Measurements from ENCODE around the gene MINAR2. TPM values are rescaled to one million over a fixed set of nuclear protein-coding genes. Genes with fewer than 3 reads are reported as not detected.

The MINAR2 gene
- total and polyA plus RNA-seq, 2 experiments from 2014 or later = not detected

DNA sequence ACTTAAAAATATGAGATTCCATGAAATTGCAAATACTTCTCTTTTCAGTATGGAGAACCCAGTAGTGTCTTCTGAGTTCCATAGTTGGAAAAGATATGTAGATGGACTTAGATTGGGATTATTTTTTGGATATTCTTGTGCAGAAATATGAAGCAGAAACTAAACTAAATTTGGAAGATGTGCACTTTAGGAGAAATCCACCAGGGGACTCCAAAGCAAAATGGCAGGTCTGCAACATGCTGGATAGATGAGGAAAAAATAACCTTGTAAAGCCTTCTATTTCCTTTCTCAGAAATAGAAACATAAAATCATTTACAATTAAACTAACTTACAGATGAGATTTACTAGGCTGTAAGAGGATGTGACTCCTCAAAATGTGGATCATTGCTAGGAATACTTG lies 49.2 kb upstream of the MINAR2 start:
- no peak overlapping the region for H2AFZ ChIP-seq
- H3K4me3 ChIP-seq = no peak overlapping the region
- H3K36me3 Mint-ChIP-seq (ENCODE audit: low read depth) = peaks cover 19% of the 10 kb centered on the region; the same call in 2 of the 3 replicates
- DNase-seq (ENCODE audit: low spot score) (no peak), ATAC-seq (no peak)
- H3K27me3 ChIP-seq (ENCODE audit: insufficient read depth) = no peaks in the 10 kb centered on the region
- H3K9me2 ChIP-seq (ENCODE audit: insufficient read depth) = no peaks in the 10 kb centered on the region
- no peak overlapping the region for H3K27ac Mint-ChIP-seq
- H3K4me2 ChIP-seq = no peak overlapping the region
- no peaks in the 10 kb centered on the region for H4K20me1 ChIP-seq (replicated peaks; ENCODE audit: insufficient read depth)
- no peaks in the 10 kb centered on the region for H3K4me1 ChIP-seq (ENCODE audit: insufficient read depth)
- no peaks in the 10 kb centered on the region for H3K4me1 Mint-ChIP-seq
- no peak overlapping the region for H3K4me3 Mint-ChIP-seq
- peaks cover 10% of the 10 kb centered on the region; the same call in 1 of the 2 replicates for H3K36me3 ChIP-seq (ENCODE audit: insufficient read depth)
- H3K27me3 Mint-ChIP-seq (ENCODE audit: insufficient read depth, low read depth, poor library complexity) = no peaks in the 10 kb centered on the region
- no peaks in the 10 kb centered on the region for H3K9me3 Mint-ChIP-seq
- TF ChIP-seq EZH2phosphoT487 (IDR thresholded peaks at IDR 0.05; ENCODE audit: unreplicated experiment) = no peak
- TF ChIP-seq, protein P1, sequence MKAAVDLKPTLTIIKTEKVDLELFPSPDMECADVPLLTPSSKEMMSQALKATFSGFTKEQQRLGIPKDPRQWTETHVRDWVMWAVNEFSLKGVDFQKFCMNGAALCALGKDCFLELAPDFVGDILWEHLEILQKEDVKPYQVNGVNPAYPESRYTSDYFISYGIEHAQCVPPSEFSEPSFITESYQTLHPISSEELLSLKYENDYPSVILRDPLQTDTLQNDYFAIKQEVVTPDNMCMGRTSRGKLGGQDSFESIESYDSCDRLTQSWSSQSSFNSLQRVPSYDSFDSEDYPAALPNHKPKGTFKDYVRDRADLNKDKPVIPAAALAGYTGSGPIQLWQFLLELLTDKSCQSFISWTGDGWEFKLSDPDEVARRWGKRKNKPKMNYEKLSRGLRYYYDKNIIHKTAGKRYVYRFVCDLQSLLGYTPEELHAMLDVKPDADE (IDR thresholded peaks at IDR 0.05) = no peak
- TF ChIP-seq, protein P2, sequence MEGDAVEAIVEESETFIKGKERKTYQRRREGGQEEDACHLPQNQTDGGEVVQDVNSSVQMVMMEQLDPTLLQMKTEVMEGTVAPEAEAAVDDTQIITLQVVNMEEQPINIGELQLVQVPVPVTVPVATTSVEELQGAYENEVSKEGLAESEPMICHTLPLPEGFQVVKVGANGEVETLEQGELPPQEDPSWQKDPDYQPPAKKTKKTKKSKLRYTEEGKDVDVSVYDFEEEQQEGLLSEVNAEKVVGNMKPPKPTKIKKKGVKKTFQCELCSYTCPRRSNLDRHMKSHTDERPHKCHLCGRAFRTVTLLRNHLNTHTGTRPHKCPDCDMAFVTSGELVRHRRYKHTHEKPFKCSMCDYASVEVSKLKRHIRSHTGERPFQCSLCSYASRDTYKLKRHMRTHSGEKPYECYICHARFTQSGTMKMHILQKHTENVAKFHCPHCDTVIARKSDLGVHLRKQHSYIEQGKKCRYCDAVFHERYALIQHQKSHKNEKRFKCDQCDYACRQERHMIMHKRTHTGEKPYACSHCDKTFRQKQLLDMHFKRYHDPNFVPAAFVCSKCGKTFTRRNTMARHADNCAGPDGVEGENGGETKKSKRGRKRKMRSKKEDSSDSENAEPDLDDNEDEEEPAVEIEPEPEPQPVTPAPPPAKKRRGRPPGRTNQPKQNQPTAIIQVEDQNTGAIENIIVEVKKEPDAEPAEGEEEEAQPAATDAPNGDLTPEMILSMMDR (conservative IDR thresholded peaks at IDR 0.05; ENCODE audit: low read depth in 2 of 2) = peak; percentile 36 to 40
- TF ChIP-seq ZNF331 (CRISPR knock-in tag; IDR thresholded peaks at IDR 0.05; ENCODE audit: low read depth) = no peak
- no peaks in the 10 kb centered on the region for H3K79me2 ChIP-seq (replicated peaks; ENCODE audit: insufficient read depth)
- H3F3A ChIP-seq (replicated peaks; ENCODE audit: low read depth) = no peaks in the 10 kb centered on the region
- H3K27ac ChIP-seq (ENCODE audit: low read depth) = no peak overlapping the region

DNA sequence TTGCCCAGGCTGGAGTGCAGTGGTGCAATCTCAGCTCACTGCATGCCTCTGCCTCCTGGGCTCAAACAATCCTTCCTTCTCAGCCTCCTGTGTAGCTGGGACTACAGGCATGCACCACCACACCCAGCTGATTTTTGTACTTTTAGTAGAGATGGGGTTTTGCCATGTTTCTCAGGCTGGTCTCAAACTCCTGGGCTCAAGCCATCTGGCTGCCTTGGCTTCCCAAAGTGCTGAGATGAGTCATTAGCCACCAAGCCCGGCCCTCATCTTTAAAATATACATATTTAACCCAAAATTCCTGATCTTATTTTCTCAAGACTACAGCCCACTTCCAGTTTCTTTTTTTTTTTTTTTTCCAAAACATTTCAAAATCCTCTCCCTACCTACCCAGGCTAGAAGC lies 31.7 kb upstream of the MINAR2 start:
- Histone ChIP-seq H3K36me3 (ENCODE audit: insufficient read depth) (no peaks in the 10 kb centered on the region), H3K4me1 (ENCODE audit: insufficient read depth) (no peaks in the 10 kb centered on the region), H3K27ac (ENCODE audit: low read depth) (no peak overlapping the region), H3F3A (replicated peaks; ENCODE audit: low read depth) (no peaks in the 10 kb centered on the region), H2AFZ (no peak overlapping the region), H4K20me1 (replicated peaks; ENCODE audit: insufficient read depth) (no peaks in the 10 kb centered on the region), H3K4me3 (no peak overlapping the region), H3K79me2 (replicated peaks; ENCODE audit: insufficient read depth) (no peaks in the 10 kb centered on the region), H3K9me2 (ENCODE audit: insufficient read depth) (no peaks in the 10 kb centered on the region), H3K4me2 (no peak overlapping the region), H3K27me3 (ENCODE audit: insufficient read depth) (no peaks in the 10 kb centered on the region)
- Mint-ChIP-seq H3K27ac (peak overlapping the region; percentile 53; the same call in 1 of the 2 replicates), H3K36me3 (ENCODE audit: low read depth) (peaks cover 12% of the 10 kb centered on the region; the same call in 2 of the 3 replicates), H3K4me3 (no peak overlapping the region), H3K4me1 (peaks cover 6% of the 10 kb centered on the region; the same call in 2 of the 3 replicates), H3K9me3 (no peaks in the 10 kb centered on the region), H3K27me3 (ENCODE audit: insufficient read depth, low read depth, poor library complexity) (no peaks in the 10 kb centered on the region)
- DNase-seq (ENCODE audit: low spot score) = no peak
- ATAC-seq = no peak
- TF ChIP-seq POLR2AphosphoS5 (IDR thresholded peaks at IDR 0.05; ENCODE audit: low read depth) = no peak
- TF ChIP-seq ZNF114 (CRISPR knock-in tag; IDR thresholded peaks at IDR 0.05) = no peak

DNA sequence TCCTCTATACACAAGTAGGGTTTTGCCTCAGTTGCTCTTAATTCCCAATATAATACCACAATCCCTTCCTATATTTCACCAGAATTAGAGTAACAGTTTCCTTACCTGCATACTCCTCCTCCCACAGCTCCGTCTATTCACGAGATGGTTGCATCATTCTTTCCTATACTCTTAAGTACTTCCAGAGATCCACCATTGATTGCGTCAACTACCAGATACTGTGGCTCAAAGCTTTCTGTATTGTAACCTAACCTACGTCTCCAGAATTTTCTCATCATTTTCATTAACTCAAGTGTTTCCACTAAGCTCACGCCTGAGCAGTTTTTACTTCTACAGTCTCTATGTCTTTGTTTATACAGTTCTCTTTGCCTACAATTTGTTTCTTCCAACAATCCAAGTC lies 31.2 kb upstream of the MINAR2 start:
- no peaks in the 10 kb centered on the region for H3K79me2 ChIP-seq (replicated peaks; ENCODE audit: insufficient read depth)
- no peak overlapping the region for H3K27ac ChIP-seq (ENCODE audit: low read depth)
- H2AFZ ChIP-seq = no peak overlapping the region
- no peak overlapping the region for H3K4me2 ChIP-seq
- Mint-ChIP-seq H3K27ac (peak overlapping the region; percentile 53), H3K4me1 (peaks cover 6% of the 10 kb centered on the region; the same call in 2 of the 3 replicates), H3K27me3 (ENCODE audit: insufficient read depth, low read depth, poor library complexity) (no peaks in the 10 kb centered on the region), H3K36me3 (ENCODE audit: low read depth) (peaks cover 16% of the 10 kb centered on the region; the same call in 2 of the 3 replicates), H3K4me3 (no peak overlapping the region), H3K9me3 (no peaks in the 10 kb centered on the region)
- H3K9me2 ChIP-seq (ENCODE audit: insufficient read depth) = no peaks in the 10 kb centered on the region
- H3K27me3 ChIP-seq (ENCODE audit: insufficient read depth) = no peaks in the 10 kb centered on the region
- no peaks in the 10 kb centered on the region for H4K20me1 ChIP-seq (replicated peaks; ENCODE audit: insufficient read depth)
- DNase-seq (ENCODE audit: low spot score) (peak; percentile 28), ATAC-seq (no peak)
- no peaks in the 10 kb centered on the region for H3K4me1 ChIP-seq (ENCODE audit: insufficient read depth)
- no peaks in the 10 kb centered on the region for H3F3A ChIP-seq (replicated peaks; ENCODE audit: low read depth)
- no peaks in the 10 kb centered on the region for H3K36me3 ChIP-seq (ENCODE audit: insufficient read depth)
- no peak overlapping the region for H3K4me3 ChIP-seq
- TF ChIP-seq EZH2phosphoT487 (IDR thresholded peaks at IDR 0.05; ENCODE audit: unreplicated experiment) (no peak), CREB1 (CRISPR knock-in tag; IDR thresholded peaks at IDR 0.05; ENCODE audit: low read depth) (no peak), STAT1 (IDR thresholded peaks at IDR 0.05; ENCODE audit: unreplicated experiment) (no peak), ZNF331 (CRISPR knock-in tag; IDR thresholded peaks at IDR 0.05; ENCODE audit: low read depth) (no peak), ZNF114 (CRISPR knock-in tag; IDR thresholded peaks at IDR 0.05) (no peak), JUNB (IDR thresholded peaks at IDR 0.05; ENCODE audit: unreplicated experiment) (no peak)
- TF ChIP-seq, protein P2 (conservative IDR thresholded peaks at IDR 0.05; ENCODE audit: low read depth in 2 of 2) = no peak
- TF ChIP-seq, protein P1 (IDR thresholded peaks at IDR 0.05) = no peak

All from GM23338 (cell line).